Femur (tissue), 1 donor: Measurements from ENCODE around the gene ARHGEF11.
A peak's percentile ranks its signal among the peaks of the same experiment; 100 is the strongest.

Experiments used
- DNase-seq: peaks from one replicate; pipeline ENCODE4 v3.0.0-alpha.2; 2017

The ARHGEF11 gene

DNA sequence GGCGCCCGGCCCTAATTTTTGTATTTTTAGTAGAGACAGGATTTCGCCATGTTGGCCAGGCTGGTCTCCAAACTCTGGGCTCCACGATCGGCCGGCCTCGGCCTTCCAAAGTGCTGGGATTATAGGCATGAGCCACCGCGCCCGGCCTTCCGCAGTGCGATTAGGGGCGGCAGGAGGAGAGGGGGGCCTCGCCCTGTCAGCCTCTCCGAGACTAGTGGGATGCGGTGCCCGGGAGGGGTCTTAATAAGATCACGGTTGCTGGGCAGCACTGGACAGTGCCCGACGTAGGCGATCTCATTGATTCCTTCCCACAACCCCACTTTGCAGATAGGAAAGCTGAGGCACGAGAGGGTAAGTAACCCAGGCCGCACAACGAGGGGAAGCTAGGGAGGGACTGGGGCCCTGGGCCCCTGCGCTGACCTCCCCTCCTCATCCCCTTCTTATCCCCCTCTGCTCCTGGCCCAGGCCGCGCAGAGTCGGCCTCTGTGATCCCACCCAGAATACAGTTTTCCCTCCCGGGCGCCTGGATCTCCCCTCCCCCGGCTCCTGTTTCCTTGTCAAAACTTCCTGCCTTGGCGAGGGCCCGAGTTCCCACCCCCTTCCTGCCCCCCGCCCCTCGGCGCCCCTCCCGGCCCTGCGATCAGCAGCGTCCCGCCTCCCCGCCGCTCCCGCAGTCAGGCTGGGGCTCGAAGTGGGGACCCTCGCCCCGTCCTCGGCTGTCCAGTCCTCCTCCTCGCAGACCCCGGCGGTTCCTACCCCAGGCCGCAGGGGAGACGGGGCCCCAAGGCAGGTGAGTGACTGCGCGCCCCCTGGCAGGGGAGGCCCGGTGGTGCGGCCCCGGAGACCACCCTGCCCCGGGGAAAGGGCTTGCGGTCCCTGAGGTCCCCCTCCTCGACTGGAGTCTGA lies 152.2 kb downstream of the ARHGEF11 start, which contains the start of gene PEAR1:
TSS of gene PEAR1 (plus strand) at position 671 of the 906 bp plus-strand sequence. CDS start 10,209 bp downstream, outside the sequence.
- DNase-seq: peak; percentile 88

DNA sequence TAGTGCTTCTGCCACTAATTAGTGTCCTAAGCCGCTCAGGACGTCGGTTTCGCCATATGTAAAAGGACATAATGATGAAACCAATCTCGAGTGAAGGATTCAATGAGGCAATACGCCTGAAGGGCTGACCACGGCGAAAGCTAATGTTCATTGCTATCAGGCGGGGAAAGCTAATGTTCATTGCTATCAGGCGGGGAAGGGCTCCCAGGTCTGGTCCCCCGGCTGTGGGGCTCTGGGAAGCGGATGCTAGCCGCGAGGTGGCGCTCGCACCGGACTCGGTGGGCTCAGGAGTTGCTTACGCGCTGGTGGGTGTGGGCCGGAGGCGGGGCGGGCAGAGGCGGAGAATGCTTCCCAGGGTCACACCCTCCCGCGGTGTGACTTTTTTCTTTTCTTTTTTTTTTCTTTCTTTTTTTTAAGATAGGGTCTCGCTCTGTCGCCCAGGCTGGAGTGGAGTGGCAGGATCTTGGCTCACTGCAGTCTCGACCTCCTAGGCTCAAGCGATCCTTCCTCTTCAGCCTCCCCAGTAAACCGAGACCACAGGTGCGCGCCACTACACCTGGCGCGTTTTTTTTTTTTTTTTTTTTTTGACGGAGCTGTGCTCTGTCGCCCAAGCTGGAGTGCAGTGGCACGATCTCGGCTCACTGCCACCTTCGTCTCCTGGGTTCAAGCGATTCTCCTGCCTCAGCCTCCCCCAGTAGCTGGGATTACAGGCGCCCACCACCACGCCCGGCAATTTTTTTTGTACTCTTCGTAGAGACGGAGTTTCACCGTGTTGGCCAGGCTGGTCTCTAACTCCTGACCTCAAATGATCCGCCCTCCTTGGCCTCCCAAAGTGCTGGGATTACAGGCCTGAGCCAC lies 153.1 kb downstream of the ARHGEF11 start:
- peak; percentile 95 for DNase-seq

DNA sequence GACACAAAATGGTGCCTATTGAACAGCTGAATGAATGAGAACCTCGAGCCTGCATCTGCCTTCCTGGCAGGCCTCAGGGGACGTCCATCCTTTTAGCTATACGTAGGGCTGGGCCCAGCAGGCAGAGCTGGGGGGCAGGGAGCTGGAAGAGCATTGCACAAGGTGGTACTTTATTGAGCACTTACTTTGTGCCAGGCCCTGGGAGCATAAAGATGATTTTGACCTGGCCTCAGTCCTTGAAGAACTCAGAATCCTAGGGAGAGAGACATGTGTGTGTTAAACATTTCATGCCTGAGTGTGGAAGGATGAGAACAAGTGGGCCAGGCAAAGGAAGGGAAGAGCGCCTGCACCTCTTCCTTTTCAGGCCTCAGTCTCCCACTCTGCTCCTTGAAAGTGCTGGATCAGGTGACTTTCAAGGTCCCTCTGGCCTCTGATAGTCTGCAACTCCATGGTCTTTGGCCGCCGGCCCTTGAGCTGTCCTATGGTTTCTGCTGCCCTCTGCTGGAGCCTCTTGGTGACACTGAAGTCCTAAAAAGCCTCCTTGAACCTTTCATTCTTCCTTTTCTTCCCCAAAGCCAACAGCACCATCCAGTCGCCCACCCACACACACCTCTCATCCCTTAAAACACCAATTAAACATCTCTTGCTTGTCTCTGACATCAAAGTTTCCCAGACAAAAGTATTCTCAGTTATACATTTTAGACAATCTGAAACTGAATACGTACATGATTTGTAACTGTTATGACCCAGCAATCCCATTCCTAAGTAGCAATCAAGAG lies 155.6 kb downstream of the ARHGEF11 start:
- DNase-seq: peak; percentile 86

DNA sequence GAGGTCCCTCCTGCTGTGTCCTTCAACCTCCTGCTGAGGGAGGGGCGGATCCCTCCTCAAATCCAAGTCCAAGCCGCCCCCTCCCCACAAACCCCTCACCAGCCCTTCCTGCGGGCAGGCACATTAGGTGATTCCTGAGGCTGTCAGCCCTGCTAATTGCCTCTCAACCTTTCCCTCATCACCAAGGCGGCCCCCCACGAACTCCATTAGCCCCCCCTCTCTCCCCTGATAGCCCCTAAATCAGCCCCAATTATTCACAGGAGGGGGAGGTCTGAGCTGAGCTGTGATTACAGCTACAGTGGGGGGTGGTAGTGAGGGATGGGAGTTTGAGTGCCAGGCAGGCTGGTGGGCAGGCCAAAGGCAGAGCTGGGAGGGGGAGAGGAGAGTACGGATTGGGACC lies 157.8 kb downstream of the ARHGEF11 start:
- no peak for DNase-seq

DNA sequence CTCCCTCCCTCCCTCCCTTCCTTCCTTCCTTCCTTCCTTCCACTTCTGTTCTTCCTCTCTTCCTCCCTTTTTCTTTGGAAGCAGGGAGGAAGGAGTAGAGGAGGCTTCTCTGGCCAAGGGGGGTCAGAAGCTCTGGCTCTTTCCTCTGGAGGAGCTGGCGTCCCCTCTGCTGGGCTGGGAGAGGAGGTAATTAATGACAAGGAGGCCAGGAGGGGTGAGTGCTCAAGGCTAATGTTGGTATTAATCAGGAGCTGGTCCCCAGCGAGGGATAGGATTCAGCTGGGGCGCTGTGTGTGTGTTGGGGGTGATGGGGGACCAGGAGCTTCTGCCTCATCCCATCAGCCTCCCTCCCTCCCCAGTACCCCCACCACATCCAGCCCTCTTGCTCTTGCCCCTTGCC lies 158.2 kb downstream of the ARHGEF11 start:
- DNase-seq: no peak

DNA sequence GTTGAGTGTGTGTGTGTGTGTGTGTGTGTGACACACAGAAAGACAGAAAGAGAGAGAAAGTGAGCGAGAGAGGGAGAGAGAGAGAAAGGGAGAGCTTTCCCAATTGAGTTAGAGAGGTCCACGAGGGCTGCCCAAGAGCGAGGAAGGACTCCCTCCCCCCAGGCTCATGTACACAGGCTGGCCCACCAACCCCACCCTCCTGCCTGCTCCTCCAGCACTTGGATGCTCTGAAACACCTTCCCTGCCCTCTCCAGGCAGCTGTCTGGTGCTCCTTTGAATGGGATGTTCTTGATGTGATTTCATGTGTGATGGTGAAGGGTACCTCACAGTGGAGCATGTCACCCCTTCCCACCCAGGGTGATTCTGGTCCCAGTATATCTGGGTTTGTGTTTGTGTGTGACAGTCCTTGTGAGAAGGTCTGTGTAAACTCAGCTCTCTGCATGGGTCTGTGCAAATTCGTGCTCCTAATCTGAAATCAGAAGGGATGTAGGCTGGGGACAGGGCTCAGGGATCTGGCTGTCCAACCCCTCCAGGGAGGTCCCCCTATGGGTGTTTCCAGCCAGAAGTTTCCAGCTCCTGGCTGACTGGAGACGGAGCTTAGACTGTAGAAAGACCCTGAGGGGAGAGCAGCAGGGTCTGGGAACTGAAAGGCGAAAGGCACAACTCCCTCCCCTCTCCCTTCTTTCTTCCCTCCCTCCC lies 158.8 kb downstream of the ARHGEF11 start:
- DNase-seq: no peak

DNA sequence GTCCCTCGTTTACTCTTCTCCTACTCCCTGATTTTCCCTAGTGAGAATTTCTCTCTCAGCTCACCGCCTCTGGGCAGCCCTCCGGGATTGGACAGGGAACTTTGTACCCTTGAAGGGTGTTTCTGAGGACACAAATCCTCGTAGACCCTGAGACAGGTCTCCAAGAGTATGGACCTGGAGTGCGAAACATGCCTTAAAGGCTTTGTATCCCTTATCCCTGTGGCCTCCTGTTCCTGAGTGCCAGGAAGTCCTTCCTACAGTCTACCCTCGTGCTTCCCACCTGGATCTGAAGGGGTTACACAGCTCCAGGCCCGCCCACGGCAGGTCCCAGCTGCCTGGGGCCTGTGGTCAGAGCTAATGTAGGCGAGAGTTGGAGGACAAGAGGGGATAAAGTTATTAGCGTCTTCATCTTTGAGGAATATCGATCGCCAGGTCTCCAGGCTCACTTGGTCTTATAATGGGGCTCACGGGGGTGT lies 159.6 kb downstream of the ARHGEF11 start:
- DNase-seq: no peak

DNA sequence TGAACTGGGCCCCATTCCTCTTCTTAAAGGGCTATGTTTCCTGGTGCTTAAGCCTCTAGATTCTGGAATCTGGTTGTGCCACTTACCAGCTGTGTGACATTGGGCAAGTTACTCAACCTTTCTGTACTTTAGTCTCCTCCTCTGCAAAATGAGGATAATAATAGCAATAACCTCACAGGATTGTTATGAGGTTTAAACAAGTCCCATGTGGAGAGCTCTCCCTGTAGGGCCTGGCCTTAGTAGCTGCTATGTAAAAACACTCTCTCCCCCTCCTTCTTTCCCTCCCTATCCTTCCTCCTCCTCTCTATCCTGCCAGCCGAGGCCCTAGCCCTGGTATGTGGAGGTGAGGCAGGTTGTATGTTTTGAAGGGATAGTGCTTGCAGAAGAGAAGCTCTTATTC lies 160.2 kb downstream of the ARHGEF11 start:
- no peak for DNase-seq
